Dermis microvascular lymphatic vessel endothelial cell (primary cell): ENCODE data around the gene ZNF488. TPM values are rescaled to one million over a fixed set of nuclear protein-coding genes. Genes with fewer than 3 reads are reported as not detected.
A peak's percentile ranks its signal among the peaks of the same experiment; 100 is the strongest.

Source experiments
- DNase-seq, 2 donors: peaks; one replicate each; pipeline versions ENCODE4 v3.0.0 to v3.0.0-alpha.2; 2010; ENCODE audit warnings: low read depth in 2 of 2
- total RNA-seq: library from RNA; depleted of rRNA; stranded (reverse); fragments of >200 nt; gene quantifications from 2 replicates; pipeline ENCODE4 v1.2.1, GENCODE V29; 2014

ZNF488 gene
- total RNA-seq, 1 donor from 2014 or later = 0.13 TPM

DNA sequence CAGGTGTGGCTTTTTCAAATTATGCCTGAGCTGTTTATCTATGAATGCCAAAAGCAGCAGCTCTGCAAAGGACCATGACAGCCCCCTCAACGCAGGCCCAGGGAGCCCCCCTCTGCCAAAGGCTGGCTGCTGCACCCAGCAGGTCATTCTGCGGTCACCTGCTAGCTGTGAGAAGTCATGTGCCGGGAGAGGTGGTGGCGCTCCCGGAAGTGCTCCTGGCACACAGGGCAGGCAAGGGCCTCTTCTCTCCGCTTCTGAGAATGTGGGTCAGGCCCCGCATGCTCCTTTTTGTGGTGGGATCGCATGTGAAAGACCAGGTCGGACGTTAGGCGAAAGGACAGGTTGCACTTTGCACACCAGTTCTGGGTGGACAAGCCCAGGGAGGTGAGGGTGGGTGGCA, 16.4 kb downstream of the ZNF488 start:
- DNase-seq = no peak

DNA sequence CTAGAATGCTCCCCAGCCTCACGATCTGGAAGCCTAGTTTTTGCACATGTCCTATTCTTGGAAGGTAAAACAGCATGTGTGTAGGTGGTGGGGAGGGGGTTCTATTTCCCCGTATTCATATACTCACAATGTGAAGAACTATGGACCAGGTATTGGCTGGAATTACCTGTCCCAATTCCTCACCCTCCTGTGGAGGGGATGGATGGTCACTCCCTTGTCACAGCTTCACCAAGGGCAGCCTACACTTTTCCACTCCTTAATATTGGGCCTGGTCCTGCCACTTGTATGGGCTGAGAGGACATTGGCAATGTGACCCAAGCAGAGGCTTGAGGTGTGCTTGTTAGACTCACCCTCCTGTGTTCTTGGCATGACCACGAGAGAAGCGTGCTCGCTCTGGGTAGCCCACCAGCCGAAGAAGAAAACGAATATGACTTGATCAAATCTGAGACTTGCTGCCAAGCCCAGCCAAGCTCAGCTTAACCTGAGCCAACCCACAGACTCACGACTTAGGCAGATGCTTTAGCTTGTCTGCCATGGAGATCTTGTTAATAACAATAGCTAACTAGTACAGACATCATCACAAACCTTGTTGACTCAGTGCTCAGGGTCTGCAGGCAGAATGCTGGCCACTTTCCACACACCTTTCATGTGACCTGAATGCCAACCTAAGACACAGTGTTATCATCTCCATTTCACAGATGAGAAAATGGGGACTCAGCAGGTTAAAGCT, 17.2 kb downstream of the ZNF488 start:
- no peak for DNase-seq

DNA sequence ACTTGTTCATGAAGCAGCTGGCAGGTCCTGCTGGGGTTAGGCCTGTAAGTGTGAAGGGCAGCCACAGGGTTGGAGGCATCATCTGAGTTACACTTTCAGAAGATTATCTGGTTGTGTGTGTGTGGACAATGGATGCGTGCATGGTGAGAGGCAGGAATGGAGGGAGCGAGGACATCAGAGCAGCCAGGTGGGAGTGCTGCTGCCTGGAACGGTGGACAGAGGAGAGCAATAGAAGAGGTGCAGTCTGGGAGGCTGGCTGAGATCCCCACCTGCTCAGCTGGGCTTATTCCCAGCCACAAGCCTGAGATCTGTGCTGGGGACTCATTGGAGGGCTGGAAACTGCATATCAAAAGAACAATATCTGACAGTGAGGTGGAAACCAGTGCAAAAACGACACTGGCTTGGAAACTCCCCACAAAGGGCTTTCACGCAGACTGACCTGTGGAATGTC, 17.9 kb downstream of the ZNF488 start:
- DNase-seq = no peak

DNA sequence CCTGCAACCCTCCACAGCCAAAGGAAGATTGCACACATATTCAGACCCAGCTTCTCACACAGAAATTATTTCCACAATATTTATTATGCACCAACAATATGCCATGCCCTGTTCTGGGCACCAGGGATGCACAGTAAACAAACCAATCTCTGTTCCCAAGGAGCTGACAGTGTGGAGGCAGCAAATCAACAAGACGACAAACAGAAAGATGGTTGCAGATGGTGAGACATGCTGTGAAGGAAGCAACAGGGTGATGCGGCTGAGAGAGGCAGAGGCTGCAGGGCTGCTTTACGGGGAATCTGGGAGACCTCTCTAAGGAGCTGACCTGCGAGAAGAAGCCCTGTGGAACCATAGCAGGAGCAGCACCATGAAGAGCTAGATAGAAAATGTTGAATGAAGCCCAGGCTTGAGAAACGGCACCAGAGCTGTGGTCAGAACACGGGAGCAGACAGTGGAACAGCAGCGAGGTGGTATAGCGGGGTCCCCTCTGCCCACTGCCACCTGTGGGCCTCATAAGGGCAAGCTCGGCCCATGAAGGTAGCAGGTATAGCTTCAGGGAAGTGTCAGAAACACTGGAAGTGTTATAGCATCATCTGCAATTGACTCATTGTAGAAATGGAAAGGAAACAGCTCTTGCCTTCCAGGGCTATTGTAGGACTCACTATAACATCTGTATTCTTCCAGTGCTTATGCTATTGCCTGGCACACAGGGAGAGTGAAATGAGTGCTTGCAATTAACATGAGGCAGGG, 18.5 kb downstream of the ZNF488 start:
- no peak for DNase-seq

DNA sequence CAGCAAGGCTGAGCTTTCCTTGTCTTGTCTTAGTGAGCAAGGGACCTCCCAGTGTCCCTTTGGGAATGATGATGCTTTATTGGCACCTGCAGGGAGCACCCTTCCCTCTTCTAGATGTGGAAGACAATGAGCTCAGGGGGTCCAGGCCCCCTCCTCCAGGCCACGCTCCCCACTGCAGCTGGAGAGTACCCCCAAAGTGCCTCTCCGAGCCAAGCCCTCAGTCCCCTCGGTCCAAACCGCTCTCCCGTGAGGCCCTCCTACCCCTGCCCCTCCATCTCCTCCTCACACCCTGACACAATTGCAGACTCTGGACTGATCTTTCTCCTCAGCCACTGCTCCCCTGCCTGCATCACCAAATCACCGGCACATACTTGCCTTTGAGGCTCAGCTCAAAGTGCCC, 19.2 kb downstream of the ZNF488 start:
- no peak for DNase-seq

DNA sequence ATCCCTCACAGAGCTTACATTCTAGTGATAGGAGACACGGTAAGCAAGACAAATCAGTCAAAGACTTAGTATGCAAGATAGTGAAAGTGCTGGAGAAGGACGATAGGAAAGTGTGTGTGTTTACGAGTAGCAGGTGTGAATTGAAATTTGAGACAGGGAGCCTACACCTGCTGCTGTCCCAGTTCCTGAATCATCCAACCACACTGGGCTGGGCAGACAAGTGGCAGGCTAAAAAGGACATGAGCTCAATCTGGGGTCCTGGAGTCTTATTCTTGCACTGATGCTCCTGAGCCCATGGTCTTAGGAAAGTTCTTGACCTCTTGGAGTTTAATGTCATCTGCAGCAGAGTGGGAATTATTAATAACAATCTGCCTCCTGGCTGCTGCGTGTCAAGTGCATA, 19.7 kb downstream of the ZNF488 start:
- DNase-seq = no peak

DNA sequence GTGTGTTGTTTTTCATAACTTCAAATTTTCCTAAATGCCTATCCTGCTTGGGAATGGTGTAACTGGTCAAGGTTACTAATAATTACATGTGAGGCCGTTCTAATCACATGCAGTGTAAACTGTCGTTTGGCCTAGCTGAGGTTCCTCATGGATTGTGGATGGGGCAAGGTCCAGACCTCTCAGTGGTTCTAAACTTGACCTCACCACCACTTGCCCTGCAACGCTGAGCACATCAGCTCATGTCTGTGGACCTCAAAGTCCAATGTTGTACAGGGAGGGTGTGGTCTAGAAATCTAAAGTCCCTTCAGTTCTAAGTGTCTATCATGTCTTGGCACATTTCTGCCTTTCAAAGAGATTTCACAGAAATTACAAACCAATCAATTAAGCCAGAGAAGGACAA, 20.3 kb downstream of the ZNF488 start:
- DNase-seq = no peak

DNA sequence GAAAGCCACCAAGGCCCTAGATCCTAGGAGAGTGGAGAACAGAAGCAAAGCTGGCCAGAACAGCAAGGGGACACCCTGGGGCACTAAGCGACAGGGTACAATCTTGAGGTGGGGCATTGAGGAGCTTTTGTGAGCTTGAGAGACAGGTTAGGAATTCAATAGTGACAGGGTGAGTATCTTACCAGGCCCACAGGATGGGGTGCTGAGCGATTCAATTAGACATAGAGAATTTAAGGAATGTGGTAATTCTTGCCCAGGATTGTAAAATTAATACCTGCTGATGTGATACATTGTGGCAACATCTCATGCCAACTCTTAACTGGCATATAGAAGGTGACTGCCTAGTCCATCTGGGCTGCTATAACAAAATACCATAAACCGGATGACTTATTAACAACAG, 21.9 kb downstream of the ZNF488 start:
- no peak for DNase-seq

DNA sequence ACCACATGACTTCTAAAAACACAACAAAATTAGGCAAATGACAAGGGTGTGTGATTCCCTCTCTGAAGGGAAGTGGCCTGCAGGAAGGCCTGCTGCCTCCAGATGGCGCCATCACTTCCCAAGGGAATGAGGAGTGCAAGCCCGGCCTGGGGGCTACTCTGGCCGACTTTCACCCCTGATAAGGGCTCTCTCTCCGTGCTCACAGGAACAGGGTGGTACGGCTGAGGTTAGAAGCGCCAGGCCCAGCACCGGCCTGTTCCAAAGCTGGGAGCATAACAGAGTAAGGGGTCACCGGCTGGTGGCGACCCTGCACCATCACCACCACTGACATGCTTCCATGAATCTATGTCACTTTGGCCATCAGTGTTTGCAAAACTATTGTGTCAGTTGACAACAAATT, 22.8 kb downstream of the ZNF488 start:
- DNase-seq = peak in 1 of 2 donors; percentile 51

DNA sequence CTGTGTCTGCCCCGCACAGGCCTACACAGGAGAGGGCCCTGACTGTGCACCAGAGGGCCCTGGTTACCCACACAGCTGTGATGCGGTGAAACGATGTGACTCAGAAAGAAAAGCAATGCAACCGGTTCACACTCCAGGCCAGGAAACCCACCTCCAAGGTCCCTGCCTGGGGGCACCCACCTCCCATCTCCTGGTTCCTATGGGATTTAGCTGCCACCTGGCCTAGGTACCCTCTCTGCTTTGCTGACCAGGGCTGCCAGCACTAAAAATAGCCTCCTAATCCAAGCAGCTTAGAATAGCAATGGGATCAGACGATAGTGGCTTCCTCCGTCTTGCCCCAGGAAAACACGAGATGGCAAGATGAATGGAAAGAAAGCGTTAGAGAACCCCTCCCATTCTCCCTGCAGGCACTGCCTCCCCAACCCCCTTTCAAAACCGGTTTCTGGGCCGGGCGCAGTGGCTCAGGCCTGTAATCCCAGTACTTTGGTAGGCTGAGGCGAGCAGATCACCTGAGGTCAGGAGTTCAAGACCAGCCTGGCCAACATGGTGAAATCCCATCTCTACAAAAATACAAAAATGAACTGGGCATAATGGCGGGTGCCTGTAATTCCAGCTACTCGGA, 23.6 kb downstream of the ZNF488 start:
- no peak for DNase-seq

DNA sequence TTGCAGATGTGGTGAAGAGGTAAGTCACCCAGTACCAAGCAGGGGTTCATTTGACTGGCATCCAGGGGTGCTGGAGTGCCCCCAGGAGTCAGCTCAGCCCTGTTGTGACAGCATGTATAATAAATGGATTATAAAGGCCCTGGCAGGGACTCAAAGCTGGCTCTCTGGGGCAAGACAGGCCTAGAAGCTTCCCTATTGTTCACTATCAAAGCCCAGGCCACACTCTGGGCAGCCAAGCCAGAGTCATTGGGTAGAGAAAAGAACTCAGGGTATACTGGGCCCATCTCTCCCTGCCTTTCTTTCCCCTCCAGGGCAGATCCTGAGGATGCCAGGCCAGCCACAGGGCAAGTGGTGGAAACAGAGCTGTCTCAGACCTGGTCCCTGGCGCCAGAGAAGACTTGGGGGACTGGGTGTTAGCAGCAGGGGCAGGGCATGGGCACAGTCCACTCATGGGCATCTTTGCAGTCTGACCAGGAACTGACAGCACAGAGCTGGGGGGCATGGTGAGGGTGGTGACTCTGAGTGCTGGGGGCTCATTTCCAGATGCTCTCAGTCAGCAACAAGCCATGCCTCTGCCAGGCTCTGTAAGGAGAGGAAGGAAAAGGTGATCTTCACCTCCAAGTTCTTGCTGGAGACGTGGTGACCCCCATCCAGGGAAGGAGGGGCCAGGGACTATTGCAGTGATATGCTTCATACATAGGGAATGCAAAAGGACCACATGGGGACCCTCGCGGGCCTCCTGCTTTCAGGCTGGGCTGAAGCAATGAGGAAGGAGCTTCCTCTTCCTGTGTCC, 24.3 kb downstream of the ZNF488 start:
- DNase-seq = no peak

DNA sequence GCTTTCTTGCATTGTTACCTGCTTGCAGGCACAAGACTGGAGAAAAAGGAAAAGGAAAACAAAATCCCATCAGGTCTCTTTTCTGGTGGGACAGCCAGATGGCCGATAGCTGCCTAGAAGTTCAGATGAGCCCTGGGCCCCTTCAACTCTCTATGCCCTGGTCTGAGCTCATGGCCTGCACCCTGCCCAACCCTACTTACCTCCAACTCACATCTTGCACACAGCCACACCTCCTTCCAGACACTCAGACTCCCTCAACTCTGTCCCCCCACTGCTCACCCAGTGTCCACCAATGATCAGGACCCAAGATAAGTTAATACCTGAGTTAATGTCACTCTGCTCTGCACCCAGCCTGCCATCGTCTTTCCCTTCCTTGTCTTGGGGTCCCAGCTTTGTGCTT, 25.0 kb downstream of the ZNF488 start:
- DNase-seq = no peak

DNA sequence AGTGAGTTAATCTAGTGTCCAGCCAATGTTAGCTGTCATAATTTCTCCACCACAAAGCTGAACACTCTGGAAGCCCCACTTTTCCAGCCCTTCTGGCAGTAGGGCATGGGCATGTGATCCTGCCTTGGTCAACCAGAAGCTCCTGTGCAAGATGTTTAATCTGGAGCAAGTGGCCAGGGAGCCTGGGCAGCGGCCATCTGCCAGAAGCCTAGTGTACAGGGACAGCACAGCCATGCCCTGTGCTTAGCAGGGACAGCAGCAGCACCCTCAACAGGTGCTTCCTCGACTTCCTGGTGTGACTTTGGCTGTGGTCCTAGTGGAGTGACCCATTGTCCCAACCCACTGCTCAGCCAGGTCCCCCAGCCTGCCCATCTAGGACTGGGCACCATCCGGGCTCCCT, 25.6 kb downstream of the ZNF488 start:
- no peak for DNase-seq

DNA sequence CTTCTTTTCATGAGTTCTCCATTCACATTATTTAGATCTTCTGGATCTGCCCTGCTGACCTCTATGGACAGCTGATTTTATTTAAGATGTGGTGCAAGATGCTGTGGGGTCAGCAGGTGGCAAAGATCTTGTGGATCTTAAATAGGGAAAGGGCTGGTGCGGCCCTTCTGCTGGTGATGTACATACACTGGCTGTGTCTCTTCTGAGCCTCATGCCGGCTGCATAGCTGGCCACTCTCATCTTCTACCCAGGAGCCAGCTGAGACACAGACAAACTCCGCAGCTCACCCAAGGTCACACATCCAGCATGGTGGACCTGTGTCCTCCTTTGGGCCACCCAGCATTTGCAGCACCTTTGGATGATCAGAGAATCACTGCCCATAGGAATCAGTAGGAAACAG, 26.2 kb downstream of the ZNF488 start:
- no peak for DNase-seq

DNA sequence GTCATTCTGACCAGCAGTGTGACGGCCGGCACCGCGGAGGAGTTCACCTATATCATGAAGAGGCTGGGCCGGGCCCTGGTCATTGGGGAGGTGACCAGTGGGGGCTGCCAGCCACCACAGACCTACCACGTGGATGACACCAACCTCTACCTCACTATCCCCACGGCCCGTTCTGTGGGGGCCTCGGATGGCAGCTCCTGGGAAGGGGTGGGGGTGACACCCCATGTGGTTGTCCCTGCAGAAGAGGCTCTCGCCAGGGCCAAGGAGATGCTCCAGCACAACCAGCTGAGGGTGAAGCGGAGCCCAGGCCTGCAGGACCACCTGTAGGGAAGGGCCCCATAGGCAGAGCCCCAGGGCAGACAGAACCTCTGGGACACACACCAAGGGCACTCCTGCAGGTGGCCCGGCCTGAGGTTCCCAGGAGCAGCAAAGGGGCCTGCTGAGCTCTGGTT, 26.9 kb downstream of the ZNF488 start:
- DNase-seq = no peak

DNA sequence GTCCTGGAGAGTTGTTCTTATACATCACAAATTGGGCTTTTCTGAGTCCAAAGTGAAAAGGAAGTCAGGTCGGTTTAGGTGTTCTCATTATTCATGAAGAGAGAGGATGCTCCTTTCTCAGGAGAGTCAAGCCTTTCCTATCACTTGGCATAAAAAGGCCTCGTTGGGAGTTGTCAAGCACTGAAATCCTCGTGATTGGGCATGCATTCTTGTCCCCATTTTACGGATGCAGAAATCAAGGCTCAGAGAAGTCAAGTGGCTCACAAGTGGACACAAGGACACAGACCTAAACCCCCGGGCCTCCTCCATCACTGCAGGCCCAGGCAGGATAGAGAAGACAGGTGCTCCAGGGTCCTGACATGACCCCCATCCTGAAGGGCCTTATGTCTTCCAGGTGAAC, 27.4 kb downstream of the ZNF488 start:
- no peak for DNase-seq

DNA sequence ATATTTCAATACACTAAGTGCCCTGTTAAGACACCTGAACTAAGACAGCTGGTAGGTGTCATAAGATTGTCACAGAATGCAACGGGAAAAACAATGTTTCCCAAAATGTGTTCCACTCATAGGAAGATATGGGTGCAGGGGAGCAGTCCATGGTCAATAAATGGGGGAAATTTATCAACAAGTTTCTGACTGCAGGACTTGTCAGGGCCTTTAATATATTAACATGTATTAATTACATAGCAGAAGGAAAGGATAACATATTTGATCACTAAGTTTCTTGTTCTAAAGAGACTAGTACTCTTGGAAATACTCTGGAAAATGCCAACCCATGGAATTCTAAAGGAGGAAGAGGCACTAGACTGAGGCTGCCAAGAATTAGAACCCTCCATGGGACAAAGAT, 29.2 kb downstream of the ZNF488 start:
- DNase-seq = no peak

DNA sequence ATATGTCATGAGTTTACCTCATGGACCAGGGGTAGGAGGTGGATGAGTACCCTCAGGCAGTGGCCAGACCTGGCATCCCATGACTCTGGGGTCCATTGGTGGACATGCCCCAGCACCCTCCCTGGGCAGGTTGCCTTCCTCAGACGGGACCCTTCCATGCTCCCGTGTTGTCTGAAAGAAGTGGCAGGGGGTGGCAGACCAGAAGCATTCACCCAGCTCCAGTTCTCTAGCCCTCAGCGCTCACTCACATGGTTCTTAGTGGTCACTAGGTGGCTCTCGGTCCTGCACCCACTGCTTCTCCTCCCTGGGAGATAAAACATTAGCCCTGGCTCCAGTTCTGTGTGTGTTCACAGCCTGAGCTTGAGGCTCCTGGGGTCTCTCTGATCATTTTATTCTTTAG, 29.9 kb downstream of the ZNF488 start:
- no peak for DNase-seq

DNA sequence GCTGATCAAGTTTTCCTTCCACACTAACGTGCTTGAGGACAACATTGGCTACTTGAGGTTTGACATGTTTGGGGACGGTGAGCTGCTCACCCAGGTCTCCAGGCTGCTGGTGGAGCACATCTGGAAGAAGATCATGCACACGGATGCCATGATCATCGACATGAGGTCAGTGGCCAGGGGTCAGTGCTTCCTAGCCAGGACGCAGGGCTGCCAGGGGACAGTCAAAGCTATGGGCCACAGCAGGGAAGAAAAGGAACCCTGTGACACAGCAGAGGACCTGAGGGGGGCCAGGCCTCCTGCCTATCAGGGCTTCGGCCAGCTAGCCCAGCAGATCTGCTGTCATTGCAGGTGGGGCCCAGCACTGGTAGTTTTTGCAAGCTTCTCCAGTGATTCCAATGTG, 30.7 kb downstream of the ZNF488 start:
- DNase-seq = no peak

DNA sequence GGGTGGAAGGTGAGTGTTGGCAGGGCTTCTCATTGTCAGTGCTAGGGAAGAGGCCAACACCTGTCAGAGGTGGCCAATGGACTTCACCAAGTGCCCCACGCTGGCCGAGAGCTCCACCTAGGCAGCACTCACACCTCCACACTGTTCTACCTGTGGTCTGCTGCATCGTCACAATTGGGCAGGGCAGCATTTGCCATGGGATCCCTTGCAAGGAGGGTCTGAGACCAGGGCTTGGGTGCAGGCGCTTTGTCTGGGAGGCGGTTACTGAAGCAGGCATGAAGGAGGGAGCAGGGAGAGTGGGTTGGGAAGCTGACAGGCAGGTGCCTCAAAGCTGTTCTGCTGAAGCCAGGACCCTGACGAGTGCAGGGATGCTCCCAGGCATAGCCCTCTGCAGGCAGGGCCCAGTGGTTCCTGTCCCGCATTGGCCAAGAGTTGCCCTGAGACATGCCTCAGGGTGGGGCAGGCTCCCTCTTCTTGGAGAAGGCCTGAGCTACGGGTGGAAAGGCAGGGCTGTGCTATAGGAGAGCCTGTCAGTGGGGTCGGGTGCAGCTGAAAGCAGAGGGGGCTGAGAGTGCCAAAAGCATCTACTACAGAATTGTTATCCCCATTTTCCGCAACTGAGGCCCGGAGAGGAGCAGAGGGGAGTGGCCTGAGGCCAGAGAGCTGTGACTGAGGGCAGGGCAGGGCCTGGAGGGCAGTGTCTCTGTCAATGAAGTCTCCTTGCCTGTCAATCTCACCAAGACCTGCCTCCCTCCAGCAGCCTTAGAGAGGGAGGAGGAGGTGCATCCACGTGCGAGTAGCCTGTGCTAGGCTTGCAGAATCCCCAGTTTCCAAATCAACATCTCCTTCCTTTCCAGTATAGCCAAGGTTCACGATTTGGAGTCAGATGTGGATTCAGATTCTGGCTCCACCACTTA, 31.9 kb downstream of the ZNF488 start:
- DNase-seq = no peak
